ENCODE data around the gene SNTG2. TPM values are rescaled to one million over a fixed set of nuclear protein-coding genes. Genes with fewer than 3 reads are reported as not detected.
A peak's percentile ranks its signal among the peaks of the same experiment; 100 is the strongest.

The SNTG2 gene
- polyA plus RNA-seq, 3 donors: not detected

DNA sequence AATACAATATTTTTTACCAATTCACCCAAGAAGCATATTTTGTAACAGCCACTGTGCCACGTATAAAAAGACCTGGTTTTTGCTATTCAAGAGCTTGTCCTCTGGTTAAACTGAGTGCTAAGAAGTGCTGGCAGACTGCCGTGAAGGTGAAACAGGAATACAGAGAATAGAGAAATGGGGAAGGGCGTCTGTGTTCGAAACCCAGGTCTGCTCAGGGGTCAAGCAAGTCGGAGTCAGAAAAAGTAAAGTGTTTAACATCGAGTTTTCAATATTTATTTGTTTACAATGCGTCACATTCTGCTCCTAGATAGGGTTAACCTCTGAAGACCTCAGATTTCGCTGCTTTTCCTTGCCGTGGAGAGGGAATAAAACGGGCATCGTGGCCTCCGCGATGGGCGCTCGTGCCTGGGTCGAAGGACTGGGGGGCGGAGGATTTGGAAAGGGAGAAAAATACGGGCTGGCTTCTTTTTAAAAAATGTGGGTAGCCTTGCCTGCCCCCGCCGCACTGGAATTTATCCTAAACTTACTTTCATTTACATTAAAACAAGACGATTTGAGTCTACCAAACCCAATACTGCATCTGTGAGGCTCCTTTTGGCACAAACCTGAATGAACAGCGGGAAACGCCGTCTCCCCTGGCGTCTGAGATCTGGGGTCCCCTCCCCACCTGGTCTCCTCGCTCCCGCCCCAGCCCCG is 1.1 kb upstream of the SNTG2 start:
- peaks cover 0 to 1% of the 10 kb centered on the region in 2 donors for H3K36me3 Mint-ChIP-seq
- DNase-seq: no peak
- Histone ChIP-seq H3K27me3 (ENCODE audit: control insufficient read depth in 2 of 2, insufficient read depth in 2 of 2, low read length in 2 of 2) (peaks cover 33 to 45% of the 10 kb centered on the region in 2 donors), H3K4me2 (replicated peaks; ENCODE audit: extremely low read depth, low read length, poor library complexity, severe bottlenecking) (peak overlapping the region; percentile 7), H3K9me3 (replicated peaks in 1 of 2; ENCODE audit: control insufficient read depth in 1 of 2, insufficient read depth in 1 of 2, low read length in 2 of 2) (peaks cover 0 to 4% of the 10 kb centered on the region in 2 donors), H2AFZ (ENCODE audit: insufficient read depth, low read depth, low read length, poor library complexity, severe bottlenecking) (no peak overlapping the region), H3K4me1 (ENCODE audit: control insufficient read depth in 1 of 2, insufficient read depth in 2 of 2, low read length in 2 of 2) (no peaks in the 10 kb centered on the region), H3K4me3 (replicated peaks in 1 of 3; ENCODE audit: low read depth in 2 of 3, low read length in 3 of 3) (no peak overlapping the region), H3K36me3 (replicated peaks in 1 of 2; ENCODE audit: control insufficient read depth in 1 of 2, insufficient read depth in 2 of 2, low read length in 2 of 2) (no peaks in the 10 kb centered on the region), H4K20me1 (ENCODE audit: insufficient read depth, low read length) (no peaks in the 10 kb centered on the region), H3K27ac (ENCODE audit: low read depth in 1 of 2, low read length in 2 of 2) (no peak overlapping the region), H3K79me2 (ENCODE audit: insufficient read depth, low read length) (no peaks in the 10 kb centered on the region), H3K9ac (ENCODE audit: insufficient read depth, low read length, poor library complexity, severe bottlenecking) (no peak overlapping the region)
- peak overlapping the region in 1 of 7 donors; percentile 63 for H3K27ac Mint-ChIP-seq
- H3K27me3 Mint-ChIP-seq (ENCODE audit: low read depth in 3 of 3): peaks cover 44 to 55% (median 47%) of the 10 kb centered on the region in 3 donors
- TF ChIP-seq, protein P1, sequence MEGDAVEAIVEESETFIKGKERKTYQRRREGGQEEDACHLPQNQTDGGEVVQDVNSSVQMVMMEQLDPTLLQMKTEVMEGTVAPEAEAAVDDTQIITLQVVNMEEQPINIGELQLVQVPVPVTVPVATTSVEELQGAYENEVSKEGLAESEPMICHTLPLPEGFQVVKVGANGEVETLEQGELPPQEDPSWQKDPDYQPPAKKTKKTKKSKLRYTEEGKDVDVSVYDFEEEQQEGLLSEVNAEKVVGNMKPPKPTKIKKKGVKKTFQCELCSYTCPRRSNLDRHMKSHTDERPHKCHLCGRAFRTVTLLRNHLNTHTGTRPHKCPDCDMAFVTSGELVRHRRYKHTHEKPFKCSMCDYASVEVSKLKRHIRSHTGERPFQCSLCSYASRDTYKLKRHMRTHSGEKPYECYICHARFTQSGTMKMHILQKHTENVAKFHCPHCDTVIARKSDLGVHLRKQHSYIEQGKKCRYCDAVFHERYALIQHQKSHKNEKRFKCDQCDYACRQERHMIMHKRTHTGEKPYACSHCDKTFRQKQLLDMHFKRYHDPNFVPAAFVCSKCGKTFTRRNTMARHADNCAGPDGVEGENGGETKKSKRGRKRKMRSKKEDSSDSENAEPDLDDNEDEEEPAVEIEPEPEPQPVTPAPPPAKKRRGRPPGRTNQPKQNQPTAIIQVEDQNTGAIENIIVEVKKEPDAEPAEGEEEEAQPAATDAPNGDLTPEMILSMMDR (IDR thresholded peaks at IDR 0.05): no peak
- intact Hi-C loops (cut with micrococcal nuclease): no loop called here
- WGBS (ENCODE audit: insufficient coverage): 2% methylated on average over 12 of the region's 28 CpGs
- no peaks in the 10 kb centered on the region for H3K4me1 Mint-ChIP-seq
- H3K4me3 Mint-ChIP-seq: peak overlapping the region in 1 of 2 donors; percentile 81
- peaks cover 2 to 13% (median 5%) of the 10 kb centered on the region in 7 donors for H3K9me3 Mint-ChIP-seq

- intact Hi-C loops (cut with micrococcal nuclease): no loop called here
- Histone ChIP-seq H2AFZ (ENCODE audit: insufficient read depth, low read depth, low read length, poor library complexity, severe bottlenecking) (no peak overlapping the region), H3K4me2 (replicated peaks; ENCODE audit: extremely low read depth, low read length, poor library complexity, severe bottlenecking) (no peak overlapping the region), H4K20me1 (ENCODE audit: insufficient read depth, low read length) (no peaks in the 10 kb centered on the region), H3K9ac (ENCODE audit: insufficient read depth, low read length, poor library complexity, severe bottlenecking) (no peak overlapping the region), H3K36me3 (replicated peaks in 1 of 2; ENCODE audit: control insufficient read depth in 1 of 2, insufficient read depth in 2 of 2, low read length in 2 of 2) (no peaks in the 10 kb centered on the region), H3K4me3 (replicated peaks in 1 of 3; ENCODE audit: low read depth in 2 of 3, low read length in 3 of 3) (no peak overlapping the region), H3K27ac (ENCODE audit: low read depth in 1 of 2, low read length in 2 of 2) (no peak overlapping the region), H3K9me3 (replicated peaks in 1 of 2; ENCODE audit: control insufficient read depth in 1 of 2, insufficient read depth in 1 of 2, low read length in 2 of 2) (no peaks in the 10 kb centered on the region), H3K79me2 (ENCODE audit: insufficient read depth, low read length) (no peaks in the 10 kb centered on the region), H3K27me3 (ENCODE audit: control insufficient read depth in 2 of 2, insufficient read depth in 2 of 2, low read length in 2 of 2) (peaks cover 33 to 45% of the 10 kb centered on the region in 2 donors), H3K4me1 (ENCODE audit: control insufficient read depth in 1 of 2, insufficient read depth in 2 of 2, low read length in 2 of 2) (no peaks in the 10 kb centered on the region)
- 16% methylated on average over 26 of the region's 34 CpGs for WGBS (ENCODE audit: insufficient coverage)
- Mint-ChIP-seq H3K4me1 (no peaks in the 10 kb centered on the region), H3K4me3 (peak overlapping the region; percentile 50 to 73), H3K9me3 (peaks cover 0 to 10% (median 2%) of the 10 kb centered on the region in 7 donors), H3K27ac (no peak overlapping the region), H3K36me3 (peaks cover 0 to 1% of the 10 kb centered on the region in 2 donors), H3K27me3 (ENCODE audit: low read depth in 3 of 3) (peaks cover 43 to 51% (median 48%) of the 10 kb centered on the region in 3 donors)
- DNase-seq: no peak
- TF ChIP-seq, protein P1 (IDR thresholded peaks at IDR 0.05): no peak
These were observed 766 bp downstream of the SNTG2 start for GRCh38 chr2:951224-952006.

Data from CD14-positive monocyte (primary cell).